GM19463 (cell line): ENCODE results near the gene DENND4A.
A peak's percentile ranks its signal among the peaks of the same experiment; 100 is the strongest.

Experiments used
- ATAC-seq: cut with Tn5 transposase; IDR thresholded peaks from one replicate; pipeline ENCODE4 v1.9.1; 2021; ENCODE audit warnings: mild to moderate bottlenecking, moderate library complexity; ENCODE audit not compliant: unreplicated experiment

The DENND4A gene

DNA sequence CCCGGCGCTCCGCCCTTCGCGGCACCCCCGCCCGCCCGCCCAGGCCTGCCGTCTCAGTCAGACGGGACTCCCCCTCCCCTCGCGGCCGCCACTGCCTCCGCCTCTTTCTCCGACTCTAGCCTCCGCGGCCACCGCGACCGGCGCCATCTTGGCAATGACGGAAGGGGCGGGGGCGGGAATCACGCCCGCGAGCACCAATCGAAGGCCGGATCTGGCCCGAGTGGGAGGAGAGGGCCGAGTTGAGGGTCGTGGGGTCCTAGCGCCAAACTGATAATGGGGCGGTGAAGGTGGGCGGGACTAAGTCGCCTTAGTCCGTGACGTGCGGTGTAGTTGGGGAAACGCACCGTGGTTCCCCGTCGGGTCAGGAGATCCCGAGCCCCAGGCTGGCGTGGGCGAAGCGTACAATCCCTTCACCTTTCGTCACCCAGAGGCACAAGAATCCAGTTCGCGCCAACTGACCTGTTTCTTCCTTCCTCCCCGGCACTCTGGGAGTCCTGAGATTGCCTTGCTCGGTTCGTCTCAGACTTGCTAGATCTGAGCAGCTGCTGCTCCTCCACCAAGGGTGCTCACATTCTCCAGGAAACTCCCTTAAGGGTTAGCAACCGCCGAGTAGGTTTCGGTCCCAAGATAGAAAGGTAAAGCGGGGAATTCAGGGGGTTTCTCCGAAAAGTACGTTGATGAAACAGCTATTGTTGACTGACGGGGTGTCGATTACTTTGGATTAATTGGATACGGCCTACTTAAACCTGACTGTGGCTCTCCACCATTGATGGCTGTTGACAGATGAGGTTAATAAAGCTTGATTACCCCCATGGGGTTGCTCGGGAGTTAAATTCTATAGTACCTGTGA, at the start of gene DENND4A:
TSS of gene DENND4A (minus strand) at position 156 of the 850 bp plus-strand sequence. CDS start 35,843 bp downstream, outside the sequence.
- ATAC-seq: peak; percentile 82

DNA sequence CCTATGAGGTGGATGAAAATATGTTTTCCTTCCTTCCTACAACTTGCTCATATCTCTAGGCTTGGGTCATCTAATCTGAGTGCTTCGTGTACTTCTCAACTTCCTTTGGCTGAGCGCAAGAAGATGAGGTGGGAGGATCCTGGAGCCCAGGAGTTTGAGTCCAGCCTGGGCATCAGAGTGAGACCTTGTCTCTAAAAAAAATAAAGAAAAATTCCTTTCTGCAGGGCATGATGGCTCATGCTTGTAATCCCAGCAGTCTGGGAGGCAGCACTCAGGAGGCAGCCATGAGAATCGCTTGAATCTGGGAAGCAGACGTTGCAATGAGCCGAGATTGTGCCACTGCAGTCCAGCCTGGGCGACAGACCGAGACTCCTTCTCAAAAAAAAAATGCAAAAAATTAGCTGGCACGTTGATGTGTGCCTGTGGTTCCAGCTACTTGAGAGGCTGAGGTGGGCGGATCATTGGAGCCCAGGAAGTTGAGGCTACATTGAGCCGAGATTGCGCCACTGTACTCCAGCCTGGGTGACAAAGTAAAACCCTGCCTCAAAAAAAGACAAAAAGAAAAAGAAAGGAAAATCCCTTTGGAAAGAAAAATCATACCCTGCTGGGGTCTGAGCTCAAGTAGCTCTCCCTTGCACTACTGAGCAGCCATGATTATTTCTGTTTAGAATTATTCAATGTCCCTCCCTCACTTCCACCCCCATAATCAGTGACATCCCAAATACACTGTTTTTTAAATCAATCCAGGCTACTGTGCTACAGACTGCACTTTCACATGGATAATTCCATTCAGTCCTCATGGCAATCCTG, 49.2 kb upstream of the DENND4A start:
- no peak for ATAC-seq

DNA sequence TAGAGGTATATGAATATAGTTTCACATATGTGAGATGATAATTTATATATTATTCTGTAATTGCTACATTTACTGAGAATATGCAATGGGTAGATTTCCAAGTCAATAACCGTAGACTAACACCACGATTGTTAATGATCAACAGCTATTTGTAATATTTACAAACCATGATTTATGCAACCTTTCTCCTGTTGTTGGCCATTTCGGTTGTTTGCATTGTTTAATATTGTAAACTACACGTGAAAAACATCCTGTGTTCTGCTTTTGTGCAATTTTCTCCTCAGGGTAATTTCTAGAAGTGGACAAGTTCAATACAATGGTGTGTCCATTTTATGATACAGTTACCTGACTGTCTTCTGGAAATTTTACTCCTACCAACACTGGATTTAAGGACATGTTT, 47.9 kb upstream of the DENND4A start:
- ATAC-seq: no peak

DNA sequence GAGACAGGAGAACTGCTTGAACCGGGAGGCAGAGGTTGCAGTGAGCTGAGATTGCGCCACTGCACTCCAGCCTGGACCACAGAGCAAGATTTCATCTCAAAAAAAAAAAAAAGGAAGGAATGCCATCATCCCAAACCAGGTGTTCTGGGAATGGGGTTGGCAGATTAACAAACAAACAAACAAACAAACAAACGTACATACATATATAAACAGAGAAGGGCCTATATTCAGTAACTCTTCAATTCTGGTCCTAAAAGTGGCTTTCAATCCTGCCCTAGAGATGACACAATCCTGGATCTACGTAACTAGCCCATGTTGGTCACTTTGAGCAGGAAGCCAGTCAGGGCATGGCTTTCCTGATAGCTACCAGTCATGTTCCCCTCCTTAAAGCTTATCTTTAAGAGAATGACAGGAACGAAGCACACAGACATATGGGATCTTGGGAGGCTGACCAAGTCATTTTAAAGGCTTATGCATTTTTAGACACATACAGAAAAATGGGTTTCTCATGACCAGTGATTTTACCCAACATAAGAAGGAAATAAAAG, 47.3 kb upstream of the DENND4A start:
- no peak for ATAC-seq

DNA sequence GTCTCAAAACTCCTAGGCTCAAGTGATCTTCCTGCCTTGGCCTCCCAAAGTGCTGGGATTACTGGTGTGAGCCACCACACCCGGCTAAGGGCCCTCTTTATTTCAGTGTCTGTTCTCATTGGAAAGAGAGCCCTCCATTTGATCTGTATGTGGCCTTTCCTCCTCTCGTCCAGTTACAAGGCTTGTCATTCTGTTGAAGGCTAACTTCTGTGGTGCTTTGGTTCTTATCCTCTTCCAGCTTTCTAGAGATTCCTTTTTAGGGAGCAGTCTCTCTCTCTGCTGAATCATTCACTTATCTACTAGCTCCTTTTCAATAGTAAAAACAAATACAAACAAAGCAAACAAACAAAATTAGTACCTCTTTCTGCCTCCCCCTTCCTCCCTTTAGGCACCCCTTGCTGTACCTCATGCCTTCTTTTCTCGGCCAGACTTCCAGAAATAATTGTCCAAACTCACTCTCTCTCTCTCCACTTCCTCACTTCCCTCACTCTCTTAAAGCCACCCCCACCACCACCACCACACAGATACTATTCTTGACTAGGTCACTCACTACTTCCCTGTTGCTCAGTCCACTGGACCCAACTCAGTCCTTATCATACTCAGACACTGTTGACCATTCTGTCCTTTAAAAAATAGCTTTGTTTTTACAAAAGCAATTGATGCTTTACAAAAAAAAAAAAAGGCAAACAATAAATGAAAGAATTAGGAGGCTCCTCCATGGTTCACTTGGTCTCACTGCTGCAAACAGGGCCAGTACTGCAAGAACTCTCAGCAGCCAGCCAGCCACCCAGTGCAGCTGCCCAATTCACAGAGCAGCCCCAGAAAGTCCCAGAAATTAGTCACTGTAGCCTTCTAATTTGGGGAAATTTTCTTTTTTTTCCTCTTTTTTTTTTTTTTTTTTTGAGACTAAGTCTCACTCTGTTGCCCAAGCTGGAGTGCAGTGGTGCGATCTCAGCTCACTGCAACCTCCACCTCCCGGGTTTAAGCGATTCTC, 45.5 kb upstream of the DENND4A start:
- no peak for ATAC-seq

DNA sequence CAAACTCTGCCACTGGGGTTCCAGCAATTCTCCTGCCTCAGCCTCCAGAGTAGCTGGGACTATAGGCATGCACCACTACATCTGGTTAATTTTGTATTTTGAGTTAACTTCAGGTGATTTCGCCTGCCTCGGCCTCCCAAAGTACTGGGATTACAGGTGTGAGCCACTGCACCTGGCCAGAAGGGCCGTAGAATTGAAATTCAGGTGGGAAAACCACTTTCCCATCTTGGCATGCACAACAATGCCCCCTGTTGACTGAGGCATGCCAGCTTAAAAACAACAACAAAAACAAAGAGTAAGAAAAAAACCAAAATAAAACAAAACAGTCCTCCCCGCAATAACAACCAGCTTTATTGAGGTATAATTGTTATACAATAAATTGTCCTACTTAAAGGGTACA, 44.6 kb upstream of the DENND4A start:
- no peak for ATAC-seq

DNA sequence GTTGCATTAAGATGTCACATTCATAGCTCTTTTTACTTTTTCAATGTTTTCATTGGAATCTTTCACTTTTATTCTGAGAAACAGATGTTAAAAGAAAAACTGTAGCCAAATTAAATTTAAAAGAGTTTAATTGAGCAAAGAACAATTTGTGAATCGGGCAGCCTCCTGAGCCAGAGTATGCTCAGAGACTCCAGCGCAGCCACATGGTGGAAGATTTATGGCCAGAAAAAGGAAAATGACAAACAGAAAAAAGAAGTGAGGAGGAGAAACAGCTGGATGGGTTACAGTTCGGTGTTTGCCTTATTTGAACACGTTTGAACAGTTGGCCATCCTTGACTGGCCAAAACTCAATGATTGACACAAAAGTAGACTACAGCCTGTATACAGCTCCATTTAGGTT, 43.4 kb upstream of the DENND4A start:
- ATAC-seq: no peak

DNA sequence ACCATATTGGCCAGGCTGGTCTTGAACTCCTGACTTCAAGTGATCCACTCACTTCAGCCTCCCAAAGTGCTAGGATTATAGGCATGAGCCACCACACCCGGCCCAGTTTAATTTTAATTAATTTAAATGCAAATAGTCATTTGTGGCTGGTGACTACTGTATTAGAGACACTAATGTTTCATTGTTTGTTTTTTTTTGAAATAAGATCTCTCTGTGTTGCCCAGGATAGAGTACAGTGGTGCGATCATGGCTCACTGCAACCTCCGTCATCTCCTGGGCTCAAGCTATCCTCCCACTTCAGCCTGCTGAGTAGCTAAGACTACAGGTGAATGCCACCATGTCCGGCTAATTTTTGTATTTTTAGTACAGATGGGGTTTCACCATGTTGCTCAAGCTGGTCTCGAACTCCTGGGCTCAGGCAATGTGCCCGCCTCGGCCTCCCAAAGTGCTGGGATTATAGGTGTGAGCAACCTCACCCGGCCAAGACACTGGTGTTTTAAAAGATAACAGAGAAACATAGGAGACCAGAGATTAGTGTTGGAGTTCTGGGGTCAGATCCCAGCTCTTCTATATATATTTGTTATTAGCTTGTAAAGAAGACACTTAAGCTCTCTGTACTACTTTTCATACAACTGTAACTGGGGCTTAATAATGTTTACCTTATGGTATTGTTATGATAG, 42.6 kb upstream of the DENND4A start:
- no peak for ATAC-seq

DNA sequence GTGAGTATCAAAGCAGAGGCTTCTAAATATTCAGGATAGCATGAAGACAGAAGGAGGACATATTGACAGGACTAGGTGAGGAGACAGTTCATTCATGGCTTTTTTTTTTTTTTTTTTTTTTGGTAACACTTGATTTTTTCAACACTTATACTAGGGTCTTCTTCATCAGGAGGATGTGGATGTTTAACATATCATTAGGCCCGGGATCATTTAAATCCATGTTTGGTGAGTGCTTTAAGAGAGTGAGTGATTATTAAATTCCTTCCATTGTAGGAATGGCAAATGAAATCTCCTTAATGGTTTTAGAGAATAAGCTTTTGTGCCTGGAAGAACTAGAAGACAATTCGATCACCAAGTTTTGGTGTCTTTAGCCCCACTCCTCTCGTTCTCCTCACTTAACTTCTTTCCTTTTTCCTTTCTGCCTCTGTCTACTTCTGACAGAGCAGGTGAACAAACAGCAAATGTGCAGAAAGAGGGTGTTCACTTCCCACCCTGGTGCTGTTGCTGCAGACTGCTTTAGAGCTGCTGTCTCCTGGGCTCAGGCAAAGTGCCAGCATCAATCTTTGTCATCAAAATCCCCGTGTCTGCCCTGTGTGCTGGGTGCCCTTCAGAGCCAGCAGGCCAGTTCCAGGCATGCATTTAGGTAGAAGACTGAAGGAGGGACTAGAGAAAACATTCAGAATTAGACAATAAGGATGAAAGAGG, 41.6 kb upstream of the DENND4A start:
- ATAC-seq: no peak

DNA sequence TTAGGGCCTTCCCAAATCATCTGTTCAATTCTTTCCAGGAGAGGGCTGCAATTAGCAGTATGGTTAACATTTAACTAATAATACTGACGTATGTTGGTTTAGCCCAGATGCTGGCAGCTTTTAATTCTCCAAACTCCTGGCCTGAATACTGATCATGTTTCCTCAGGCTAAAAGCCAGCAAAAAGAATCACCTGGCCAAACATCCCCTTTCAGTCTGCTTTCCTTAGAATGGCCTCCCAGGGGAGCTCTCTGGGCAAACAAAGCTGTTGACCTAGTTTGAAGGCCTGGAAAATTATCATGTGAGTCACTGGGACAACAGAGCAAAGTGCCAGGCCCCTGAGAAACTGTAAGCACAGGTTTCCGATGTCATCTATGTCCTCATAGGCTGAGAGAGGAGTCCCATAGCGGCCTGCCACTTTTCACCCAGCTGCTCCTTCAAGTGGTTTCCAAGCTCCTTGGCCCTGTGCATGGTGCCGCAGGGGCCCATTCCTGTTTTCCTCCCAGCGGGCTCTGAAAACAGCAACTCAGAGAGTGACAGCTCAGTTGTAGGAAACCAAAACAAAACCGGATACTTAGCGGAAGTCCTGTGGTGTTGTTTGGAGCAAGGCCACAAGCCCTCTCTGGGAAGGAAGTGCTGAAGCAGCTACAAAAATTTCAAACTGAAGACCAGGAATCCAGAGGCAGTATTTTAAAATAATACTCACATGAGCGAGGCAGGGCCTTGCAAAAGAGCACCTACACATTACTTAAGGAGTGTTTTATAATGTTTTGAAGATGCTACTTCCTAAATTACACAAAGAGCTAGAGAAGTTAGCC, 40.7 kb upstream of the DENND4A start:
- ATAC-seq: no peak

DNA sequence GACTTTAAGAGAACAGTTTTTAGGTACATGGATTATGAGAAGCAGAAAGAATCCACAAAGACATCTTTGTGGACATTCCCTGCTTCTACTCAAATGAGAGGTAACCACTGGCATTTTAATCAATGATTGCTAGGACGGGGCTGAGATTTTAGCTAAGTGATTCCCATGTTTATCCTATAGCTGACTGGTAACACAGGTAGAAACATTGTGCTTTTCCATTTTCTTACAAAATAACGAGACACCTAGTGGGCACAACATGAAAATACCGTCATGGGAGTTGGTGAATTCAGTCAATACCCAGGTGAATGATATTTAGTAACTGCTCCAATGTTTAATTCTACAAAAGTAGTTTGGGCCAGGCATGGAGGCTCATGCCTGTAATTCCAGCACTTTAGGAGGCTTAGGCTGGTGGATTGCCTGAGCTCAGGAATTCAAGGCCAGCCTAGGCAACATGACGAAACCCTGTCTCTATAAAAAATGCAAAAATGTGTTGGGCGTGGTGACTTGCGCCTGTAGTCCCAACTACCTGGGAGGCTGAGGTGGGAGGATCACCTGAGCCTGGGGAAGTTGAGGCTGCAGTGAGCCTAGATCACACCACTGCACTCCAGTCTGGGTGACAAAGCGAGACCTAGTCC, 37.2 kb upstream of the DENND4A start:
- no peak for ATAC-seq

DNA sequence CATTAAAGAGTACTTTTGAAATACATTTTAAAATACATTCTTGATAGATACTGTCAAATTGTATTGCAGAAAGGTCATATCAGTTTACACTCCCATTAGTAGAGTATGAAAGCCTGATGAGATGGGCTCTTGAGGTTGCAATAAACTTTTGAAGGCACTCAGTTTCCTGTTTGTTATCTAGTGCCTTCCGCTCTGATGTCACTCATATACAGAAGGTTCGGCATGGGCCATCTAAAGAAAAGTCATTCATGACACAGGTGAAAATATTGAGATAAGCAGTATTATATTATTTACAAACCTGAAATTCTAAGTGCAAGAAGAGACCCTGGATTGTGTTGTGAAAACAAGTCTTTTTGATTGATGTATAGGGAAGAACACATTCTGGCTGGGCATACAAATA, 36.5 kb upstream of the DENND4A start:
- no peak for ATAC-seq

DNA sequence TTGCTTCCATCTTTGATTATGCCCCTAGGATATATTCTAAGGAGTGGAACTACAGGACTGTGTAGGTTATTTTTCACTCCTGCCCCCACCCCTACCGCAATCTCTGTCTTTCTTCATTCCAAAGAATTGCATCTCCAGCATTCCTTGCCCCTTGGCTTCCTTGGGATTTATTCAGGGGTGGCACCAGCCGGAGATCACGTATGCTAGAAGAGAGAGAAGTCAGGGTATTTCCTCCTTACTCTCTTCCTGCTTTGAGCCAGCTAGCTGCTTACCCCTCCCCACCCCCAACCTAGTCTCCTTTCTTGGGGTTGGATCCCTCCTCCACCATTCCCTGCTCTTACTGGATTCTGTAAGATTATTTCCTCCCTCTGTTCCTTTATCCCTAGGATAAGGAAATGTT, 35.0 kb upstream of the DENND4A start:
- no peak for ATAC-seq

DNA sequence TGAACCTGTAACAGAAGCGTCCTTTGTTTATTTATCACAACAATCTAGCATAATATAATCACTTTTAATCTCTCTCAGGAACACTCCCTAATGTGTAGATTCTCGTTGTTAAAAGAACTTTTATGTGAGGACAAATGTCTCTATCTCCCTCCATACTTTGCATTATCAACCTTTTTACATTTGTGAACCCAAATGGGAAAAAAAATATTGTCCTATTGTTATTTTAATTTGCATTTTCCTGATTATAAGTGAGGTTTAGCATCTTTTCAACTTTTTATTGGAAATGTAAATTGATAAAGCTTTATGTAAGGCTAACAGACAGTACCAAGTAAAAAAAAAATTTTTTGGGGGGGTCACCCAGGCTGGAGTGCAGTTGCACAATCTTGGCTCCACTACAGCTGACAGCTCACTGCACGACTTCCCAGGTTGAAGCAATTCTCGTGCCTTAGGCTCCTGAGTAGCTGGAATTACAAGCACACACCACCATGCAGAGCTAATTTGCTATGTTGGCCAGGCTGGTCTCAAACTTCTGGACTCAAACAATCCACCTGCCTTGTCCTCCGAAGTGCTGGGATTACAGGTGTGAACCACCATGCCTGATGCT, 33.0 kb upstream of the DENND4A start:
- ATAC-seq: no peak

DNA sequence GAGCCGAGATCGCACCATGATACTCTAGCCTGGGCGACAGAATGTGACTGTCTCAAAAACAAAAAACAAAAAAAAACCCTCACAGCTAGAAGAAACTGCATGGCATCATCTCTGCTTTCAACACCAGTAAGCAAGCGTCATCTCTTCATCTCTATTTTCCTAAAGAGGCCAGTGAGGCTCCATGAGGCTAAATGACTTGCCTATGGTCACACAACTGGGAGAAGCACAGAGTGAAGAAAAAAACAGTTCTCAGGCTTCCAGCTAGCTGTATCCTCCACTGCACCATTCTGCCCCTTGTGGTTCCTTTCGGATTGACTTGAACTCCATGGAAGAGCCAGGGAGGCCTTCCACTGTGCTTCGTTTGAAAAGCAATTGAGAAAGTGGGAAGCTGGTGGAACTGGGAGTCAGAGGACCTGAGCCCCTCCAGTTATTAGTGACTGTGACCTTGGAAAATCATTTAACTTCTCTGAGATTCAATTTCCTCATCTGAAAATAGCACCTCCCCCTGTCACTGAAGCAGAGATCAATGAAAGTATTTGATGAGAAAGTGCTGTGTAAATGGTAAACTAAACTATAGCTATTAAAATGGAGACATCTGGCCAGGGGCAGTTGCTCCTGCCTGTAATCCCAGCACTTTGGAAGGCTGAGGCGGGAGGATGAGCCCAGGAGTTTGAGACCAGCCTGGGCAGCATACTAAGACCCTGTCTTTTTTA, 32.1 kb upstream of the DENND4A start:
- no peak for ATAC-seq

DNA sequence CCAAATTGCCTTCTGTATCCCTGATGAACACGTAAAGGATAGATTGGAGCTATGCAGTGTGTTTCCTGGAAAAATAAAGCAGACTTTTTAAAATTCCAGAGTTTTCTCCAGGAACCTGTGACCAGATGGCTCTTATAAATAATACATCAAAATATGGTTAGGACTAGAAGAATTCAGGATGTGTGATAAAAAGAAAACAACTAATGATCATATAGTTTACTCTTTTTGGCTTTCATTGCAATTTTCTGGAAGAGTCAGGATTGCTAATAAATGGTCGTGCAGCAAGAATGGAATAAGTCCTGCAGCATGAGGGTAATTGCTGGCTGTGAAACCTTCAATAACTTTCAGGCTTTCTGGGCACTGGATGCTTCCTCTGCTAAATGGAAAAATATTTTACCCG, 30.2 kb upstream of the DENND4A start:
- no peak for ATAC-seq

DNA sequence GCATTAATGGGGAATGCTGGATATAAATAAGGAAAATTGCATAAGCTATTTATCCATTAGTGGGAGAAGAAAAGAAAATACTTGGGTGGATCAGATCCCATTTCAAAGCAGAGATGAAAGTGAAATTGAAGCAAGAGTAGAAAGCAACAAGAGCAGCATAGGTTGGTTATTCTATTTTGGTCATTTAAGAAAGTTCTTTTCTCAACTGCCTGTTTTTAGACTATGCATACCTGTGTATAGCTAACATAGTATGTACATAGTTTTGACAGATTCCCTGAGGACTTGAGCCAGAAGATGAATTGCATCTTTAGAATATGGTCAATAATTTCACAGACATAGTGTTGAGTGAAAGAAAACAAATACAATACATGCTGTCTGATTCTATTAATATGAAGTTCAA, 29.0 kb upstream of the DENND4A start:
- no peak for ATAC-seq
